ENCODE data around the gene SLC39A10. TPM values are rescaled to one million over a fixed set of nuclear protein-coding genes. Genes with fewer than 3 reads are reported as not detected.

The SLC39A10 gene
- total RNA-seq, 1 donor from 2014 or later: 8.6 TPM

DNA sequence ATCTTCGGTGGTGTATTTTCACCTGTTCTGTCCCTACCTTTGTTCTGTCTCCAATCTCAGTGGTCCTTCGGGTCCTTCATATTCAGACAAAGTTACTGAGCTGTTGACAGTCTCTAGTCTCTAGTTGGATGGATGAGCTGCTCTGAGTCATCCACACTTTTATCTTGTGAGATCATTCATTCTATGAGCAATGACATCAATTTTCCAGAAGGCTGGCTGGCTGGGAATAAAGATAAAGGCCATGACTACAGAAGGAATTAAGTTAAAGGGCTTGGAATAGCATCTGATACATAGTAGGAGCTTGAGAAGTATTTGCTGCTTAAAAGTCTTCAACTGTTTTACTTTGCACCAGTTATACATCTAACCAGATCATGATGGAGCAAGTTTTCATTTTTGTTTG is 43.1 kb upstream of the SLC39A10 start:
- intact Hi-C loops (cut with micrococcal nuclease): no loop called here
- H3K27me3 ChIP-seq (ENCODE audit: low read depth): no peaks in the 10 kb centered on the region
- H3K9me3 ChIP-seq (replicated peaks): no peaks in the 10 kb centered on the region
- H3K27ac ChIP-seq (replicated peaks): no peak overlapping the region
- H3K4me3 ChIP-seq: no peak overlapping the region
- H3K4me1 ChIP-seq: peaks cover 20% of the 10 kb centered on the region
- no peaks in the 10 kb centered on the region for H3K36me3 ChIP-seq
- DNase-seq: no peak
- TF ChIP-seq, protein P1, sequence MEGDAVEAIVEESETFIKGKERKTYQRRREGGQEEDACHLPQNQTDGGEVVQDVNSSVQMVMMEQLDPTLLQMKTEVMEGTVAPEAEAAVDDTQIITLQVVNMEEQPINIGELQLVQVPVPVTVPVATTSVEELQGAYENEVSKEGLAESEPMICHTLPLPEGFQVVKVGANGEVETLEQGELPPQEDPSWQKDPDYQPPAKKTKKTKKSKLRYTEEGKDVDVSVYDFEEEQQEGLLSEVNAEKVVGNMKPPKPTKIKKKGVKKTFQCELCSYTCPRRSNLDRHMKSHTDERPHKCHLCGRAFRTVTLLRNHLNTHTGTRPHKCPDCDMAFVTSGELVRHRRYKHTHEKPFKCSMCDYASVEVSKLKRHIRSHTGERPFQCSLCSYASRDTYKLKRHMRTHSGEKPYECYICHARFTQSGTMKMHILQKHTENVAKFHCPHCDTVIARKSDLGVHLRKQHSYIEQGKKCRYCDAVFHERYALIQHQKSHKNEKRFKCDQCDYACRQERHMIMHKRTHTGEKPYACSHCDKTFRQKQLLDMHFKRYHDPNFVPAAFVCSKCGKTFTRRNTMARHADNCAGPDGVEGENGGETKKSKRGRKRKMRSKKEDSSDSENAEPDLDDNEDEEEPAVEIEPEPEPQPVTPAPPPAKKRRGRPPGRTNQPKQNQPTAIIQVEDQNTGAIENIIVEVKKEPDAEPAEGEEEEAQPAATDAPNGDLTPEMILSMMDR (IDR thresholded peaks at IDR 0.05; ENCODE audit: borderline replicate concordance): no peak

DNA sequence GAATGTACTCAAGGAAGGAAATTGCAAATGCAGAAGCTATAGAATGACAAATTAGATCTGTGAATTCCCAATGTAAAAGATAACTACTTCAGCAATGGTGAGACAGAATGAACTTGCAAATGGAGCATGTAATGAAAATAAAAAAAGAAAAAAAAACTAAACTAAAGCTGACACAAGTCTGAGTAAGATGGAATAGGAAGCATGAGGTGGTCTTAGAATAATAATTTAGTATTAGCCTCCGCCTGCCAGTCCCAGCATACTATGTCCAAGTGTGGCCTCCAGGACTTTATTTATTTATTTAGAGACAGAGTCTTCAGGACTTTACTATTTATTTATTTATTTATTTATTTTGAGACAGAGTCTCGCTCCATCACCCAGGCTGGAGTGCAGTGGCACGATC is 37.4 kb upstream of the SLC39A10 start:
- Histone ChIP-seq H3K36me3 (no peaks in the 10 kb centered on the region), H3K27me3 (ENCODE audit: low read depth) (no peaks in the 10 kb centered on the region), H3K9me3 (replicated peaks) (no peaks in the 10 kb centered on the region), H3K4me1 (no peaks in the 10 kb centered on the region), H3K4me3 (no peak overlapping the region), H3K27ac (replicated peaks) (no peak overlapping the region)
- intact Hi-C loops (cut with micrococcal nuclease): no loop called here
- TF ChIP-seq, protein P1 (IDR thresholded peaks at IDR 0.05; ENCODE audit: borderline replicate concordance): no peak
- no peak for DNase-seq

- TF ChIP-seq, protein P1 (IDR thresholded peaks at IDR 0.05; ENCODE audit: borderline replicate concordance): no peak
- Histone ChIP-seq H3K9me3 (replicated peaks) (no peaks in the 10 kb centered on the region), H3K4me3 (no peak overlapping the region), H3K27me3 (ENCODE audit: low read depth) (no peaks in the 10 kb centered on the region), H3K4me1 (no peaks in the 10 kb centered on the region), H3K36me3 (no peaks in the 10 kb centered on the region), H3K27ac (replicated peaks) (no peak overlapping the region)
- no peak for DNase-seq
- intact Hi-C loops (cut with micrococcal nuclease): no loop called here
Measured at GRCh38 chr2:195620501-195620900, 36.5 kb upstream of the SLC39A10 start.

- Histone ChIP-seq H3K36me3 (no peaks in the 10 kb centered on the region), H3K9me3 (replicated peaks) (no peaks in the 10 kb centered on the region), H3K4me1 (no peaks in the 10 kb centered on the region), H3K4me3 (no peak overlapping the region), H3K27ac (replicated peaks) (no peak overlapping the region), H3K27me3 (ENCODE audit: low read depth) (no peaks in the 10 kb centered on the region)
- TF ChIP-seq, protein P1 (IDR thresholded peaks at IDR 0.05; ENCODE audit: borderline replicate concordance): no peak
- intact Hi-C loops (cut with micrococcal nuclease): no loop called here
- no peak for DNase-seq
Measured at GRCh38 chr2:195622966-195623365, 34.1 kb upstream of the SLC39A10 start.

DNA sequence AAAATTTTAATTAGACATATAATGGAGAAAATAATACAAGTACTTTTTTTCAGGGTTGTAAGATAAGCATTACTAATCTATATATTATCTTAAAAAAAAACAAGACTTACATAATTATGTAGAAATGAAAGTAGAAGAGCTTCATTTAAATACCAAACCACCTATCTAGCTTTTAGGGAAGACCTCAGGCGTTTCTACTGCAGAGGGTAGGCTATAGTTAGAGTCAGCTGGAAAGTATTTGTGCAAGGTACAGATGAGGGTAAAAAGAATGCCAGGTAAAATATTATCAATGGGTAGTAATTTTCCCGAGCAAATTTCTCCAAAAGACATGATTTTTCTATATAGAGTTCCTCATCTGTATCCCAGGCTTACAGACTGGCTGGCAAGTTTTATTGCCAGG is 30.5 kb upstream of the SLC39A10 start:
- DNase-seq: no peak
- TF ChIP-seq, protein P1 (IDR thresholded peaks at IDR 0.05; ENCODE audit: borderline replicate concordance): no peak
- Histone ChIP-seq H3K4me1 (no peaks in the 10 kb centered on the region), H3K36me3 (no peaks in the 10 kb centered on the region), H3K27ac (replicated peaks) (no peak overlapping the region), H3K4me3 (no peak overlapping the region), H3K27me3 (ENCODE audit: low read depth) (no peaks in the 10 kb centered on the region), H3K9me3 (replicated peaks) (no peaks in the 10 kb centered on the region)
- intact Hi-C loops (cut with micrococcal nuclease): no loop called here

GRCh38 chr2:195628666-195629065 is 28.4 kb upstream of the SLC39A10 start:
- H3K4me1 ChIP-seq: no peaks in the 10 kb centered on the region
- DNase-seq: no peak
- intact Hi-C loops (cut with micrococcal nuclease): no loop called here

More at GRCh38 chr2:195628666-195629065, 28.4 kb upstream of the SLC39A10 start:
- Histone ChIP-seq H3K9me3 (replicated peaks) (no peaks in the 10 kb centered on the region), H3K27ac (replicated peaks) (no peak overlapping the region), H3K4me3 (no peak overlapping the region), H3K36me3 (no peaks in the 10 kb centered on the region), H3K27me3 (ENCODE audit: low read depth) (no peaks in the 10 kb centered on the region)
- TF ChIP-seq, protein P1 (IDR thresholded peaks at IDR 0.05; ENCODE audit: borderline replicate concordance): no peak

All from left ventricle myocardium inferior (tissue), 1 donor.